ENCODE results near the gene GALNT10.

Gene GALNT10

GRCh38 chr5:154179846-154180710, 10.5 kb upstream of the GALNT10 start:
- peak; percentile 60 for DNase-seq (ENCODE audit: low spot score)

- no peak for DNase-seq (ENCODE audit: low spot score)
These were observed 9.4 kb upstream of the GALNT10 start for GRCh38 chr5:154181161-154181560.

DNA sequence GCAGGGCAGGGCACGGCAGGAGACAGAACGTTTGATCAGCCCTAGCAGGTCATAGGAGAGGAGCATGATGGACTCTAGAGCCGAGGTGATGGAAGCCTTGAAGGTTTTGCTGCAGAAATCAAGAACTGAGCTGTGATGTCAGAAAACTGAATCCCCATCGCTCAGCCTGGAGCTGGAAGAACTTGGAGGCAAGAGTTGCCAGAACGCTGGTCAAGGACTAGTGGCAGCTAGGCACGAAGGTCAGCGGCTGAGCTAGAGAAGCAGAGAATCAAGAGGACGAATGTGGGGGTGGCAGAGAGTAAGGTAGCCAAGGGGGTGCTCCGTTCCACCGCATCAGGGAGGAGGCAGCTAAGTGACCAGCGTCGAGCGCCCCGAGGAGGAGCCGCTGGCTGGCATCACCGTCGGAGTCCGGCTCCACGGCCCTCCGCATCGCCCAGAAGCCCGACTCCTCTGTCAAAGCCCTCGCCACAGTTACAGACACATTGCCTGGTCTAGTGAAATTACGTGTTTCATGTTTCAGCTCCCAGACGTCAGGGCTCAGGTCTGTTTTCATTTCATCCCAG, 1.2 kb upstream of the GALNT10 start:
- DNase-seq (ENCODE audit: low spot score), result no peak

DNA sequence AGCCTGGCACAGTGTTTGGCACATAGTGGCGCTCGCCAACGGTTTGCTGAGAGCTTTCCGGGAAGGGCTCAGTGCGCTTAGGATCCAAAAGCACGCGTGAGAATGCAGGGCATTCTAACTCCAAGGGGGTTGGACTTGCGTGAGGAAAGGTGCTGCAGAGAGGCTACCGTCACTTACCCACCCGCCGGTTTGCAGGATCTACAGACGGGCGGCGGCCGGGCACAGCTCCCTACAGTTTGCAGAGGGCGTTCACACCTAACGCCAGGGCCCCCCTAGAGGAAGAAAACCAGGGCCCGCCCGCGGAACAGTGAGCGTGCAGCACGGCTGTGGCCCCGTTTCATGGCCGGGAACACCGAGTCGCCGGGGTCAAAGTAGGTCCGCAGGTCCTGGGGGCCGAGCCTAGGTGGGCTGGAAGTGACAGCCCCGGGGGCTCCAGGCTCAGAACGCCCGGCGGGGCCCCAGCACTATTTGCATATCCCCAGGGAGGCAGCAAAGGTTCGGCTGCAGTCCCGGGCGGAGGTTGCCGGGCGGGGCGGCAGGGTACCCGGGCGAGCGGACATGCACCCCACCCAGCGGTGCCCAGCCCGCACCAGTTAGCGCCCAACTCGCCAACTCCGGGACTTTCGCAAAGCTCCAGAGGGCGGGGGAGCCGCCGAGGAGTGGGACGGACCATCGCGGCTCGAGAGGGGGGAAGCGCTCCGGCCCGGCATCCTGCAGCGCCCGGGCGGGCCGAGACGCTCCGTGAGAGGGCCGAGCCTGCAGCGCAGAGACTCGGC, 526 bp upstream of the GALNT10 start:
- peak; percentile 92 for DNase-seq (ENCODE audit: low spot score)

- no peak for DNase-seq (ENCODE audit: low spot score)
These were observed 1.1 kb downstream of the GALNT10 start for GRCh38 chr5:154191467-154192261.

DNA sequence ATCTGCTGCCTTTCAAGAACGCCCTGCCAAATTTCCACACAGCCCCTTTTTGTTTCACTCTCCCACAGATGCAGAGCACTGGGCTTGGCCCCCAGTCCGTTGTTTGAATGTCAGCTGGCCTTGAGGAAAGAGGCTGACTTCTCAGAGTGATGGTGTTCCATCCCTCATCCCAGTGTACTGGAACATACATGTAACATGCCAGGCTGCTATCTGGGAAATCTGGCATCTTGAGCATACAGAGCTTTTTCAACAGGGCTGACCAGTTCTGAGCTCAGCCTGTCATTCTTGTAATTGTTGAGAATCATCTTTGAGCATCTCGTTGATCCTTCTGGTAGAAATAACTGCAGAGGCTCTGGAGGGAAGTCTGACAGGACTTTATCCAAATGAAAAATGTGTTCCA, 2.8 kb downstream of the GALNT10 start:
- DNase-seq (ENCODE audit: low spot score), result no peak

DNA sequence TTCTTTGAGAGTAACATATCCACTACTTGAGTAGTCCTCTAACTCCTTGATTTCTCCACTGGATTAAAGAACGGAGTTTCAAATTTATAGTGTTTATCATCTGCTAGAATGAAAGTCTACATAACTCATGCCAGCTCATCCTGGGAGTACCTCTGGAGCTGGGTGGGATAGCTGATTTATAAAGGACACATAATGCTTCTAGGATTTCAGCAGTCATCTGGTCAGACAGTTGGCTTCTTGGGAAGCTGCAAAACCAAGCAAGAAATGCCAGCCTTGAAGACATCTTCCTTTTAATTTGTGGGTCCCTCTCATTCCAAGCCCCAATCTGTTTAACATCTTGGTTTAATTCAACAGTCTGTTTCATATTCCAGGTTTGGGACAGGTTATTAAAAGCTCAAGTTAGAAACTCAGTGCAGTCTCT, 3.2 kb downstream of the GALNT10 start:
- no peak for DNase-seq (ENCODE audit: low spot score)

- no peak for DNase-seq (ENCODE audit: low spot score)
These were observed 4.1 kb downstream of the GALNT10 start for GRCh38 chr5:154194345-154195329.

DNA sequence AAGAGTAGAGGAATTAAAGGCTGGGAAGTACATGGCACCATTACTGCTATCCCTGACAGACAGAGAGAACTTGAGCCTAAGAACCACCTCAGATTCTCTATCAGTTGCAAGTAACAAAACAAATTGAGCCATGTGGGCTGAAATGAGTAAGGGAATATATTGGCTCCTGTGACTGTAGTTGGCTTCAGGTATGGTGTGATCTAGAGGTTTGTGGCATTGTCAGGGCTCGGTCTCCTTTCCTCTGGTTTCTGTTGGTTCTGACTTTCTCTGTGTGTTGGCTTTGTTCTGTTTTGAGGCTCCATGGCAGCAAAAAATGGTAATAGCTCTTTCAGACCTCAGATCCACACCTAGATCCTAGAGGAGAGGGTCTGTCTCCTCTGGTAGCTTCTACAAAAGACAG, 5.7 kb downstream of the GALNT10 start:
- no peak for DNase-seq (ENCODE audit: low spot score)

- no peak for DNase-seq (ENCODE audit: low spot score)
These were observed 6.6 kb downstream of the GALNT10 start for GRCh38 chr5:154196955-154197652.

- no peak for DNase-seq (ENCODE audit: low spot score)
These were observed 7.4 kb downstream of the GALNT10 start for GRCh38 chr5:154197801-154198491.

DNA sequence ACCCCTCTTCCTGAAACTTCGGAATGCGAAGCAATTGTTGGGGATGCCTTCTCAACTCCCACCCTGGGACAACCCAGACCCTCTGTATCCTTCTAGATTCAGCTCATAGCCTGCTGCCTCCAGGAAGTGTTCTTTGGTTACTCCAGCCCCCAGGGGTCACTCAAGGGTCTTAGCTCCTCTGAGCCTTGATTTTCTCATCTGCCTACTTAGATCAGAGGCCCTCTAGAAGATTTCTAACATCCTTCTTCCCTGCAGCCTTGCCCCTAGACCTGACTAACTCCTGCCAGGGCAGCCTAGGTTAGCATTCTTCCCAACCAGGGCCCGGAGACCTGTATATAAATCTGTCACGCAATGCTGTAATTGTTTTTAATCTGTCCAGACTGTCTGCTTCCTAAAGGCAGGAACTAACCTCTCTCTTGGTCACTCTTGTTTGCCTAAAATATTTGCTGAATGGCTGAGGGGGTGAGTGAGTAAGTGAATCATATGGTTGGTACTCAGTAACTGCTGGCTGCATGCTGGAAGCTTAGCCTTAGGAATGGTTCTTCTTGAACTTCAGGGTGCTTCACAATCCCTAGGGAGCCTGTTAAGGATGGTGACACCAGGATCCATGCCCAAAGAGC, 8.2 kb downstream of the GALNT10 start:
- no peak for DNase-seq (ENCODE audit: low spot score)

DNA sequence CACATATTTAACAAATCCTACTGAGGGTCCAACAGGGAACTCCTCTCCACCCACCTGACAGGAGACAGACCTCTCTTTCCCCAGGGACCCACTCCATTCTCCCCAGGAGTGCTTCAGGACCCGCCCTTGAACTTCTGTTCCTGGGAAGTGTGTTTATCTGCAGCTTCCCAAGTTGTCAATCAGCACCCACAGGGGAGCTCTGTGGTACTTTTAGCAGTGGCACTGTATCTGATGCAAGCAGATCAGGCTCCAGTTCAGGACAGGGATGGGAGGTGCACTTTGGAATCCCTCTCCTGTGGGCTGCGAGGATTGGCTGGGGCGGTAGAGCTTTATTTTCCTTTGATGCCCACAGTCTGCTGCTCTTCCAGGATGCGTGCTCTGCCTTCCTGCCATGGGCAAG, 8.7 kb downstream of the GALNT10 start:
- no peak for DNase-seq (ENCODE audit: low spot score)

GRCh38 chr5:154199671-154200220, 9.2 kb downstream of the GALNT10 start:
- DNase-seq (ENCODE audit: low spot score), result no peak

GRCh38 chr5:154200221-154200620, 9.7 kb downstream of the GALNT10 start:
- DNase-seq (ENCODE audit: low spot score), result no peak

DNA sequence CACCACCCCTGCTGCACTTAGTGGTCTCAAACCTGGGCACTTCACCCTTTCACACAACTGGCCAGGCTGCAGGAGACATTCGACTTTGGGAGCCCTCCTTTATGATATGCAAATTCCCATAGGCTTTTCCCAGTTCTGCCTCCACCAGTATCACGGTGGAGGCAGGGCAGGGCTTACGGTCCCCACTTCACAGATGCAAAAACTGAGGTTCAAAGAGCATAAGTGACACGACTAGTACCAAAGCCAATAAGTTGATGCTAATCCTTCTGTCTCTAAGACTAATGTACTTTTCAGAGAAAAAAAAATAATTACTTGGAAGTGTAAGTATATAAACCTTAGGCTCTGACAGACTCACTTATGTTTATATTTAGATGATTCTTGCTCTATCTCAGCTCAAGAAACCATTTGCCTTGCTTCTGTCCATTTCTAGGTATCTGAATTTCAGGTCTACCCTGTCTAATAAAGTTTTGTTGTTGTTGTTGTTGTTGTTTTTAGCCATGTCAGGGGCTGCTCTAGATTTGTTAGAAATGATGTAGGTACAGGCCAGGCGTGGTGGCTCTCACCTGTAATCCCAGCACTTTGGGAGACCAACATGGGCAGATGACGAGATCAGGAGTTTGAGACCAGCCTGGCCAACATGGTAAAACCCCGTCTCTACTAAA, 10.7 kb downstream of the GALNT10 start:
- no peak for DNase-seq (ENCODE audit: low spot score)

GRCh38 chr5:154202379-154203260, 12.1 kb downstream of the GALNT10 start:
- DNase-seq (ENCODE audit: low spot score), result no peak

Measured in germinal center (tissue), 1 donor.